GM19395 (cell line): ENCODE measurements around the gene SIGLEC11.

Experiments
- ATAC-seq: cut with Tn5 transposase; IDR thresholded peaks from one replicate; pipeline ENCODE4 v1.9.1; 2021; ENCODE audit warnings: mild to moderate bottlenecking, moderate library complexity; ENCODE audit not compliant: unreplicated experiment

The SIGLEC11 gene

GRCh38 chr19:49907745-49908446 lies 53.1 kb downstream of the SIGLEC11 start:
- no peak for ATAC-seq

- no peak for ATAC-seq
Measured at GRCh38 chr19:49906879-49907564, 54.0 kb downstream of the SIGLEC11 start.

GRCh38 chr19:49904136-49904535 lies 56.8 kb downstream of the SIGLEC11 start:
- ATAC-seq, result no peak
